HepG2 (cell line): ENCODE measurements around the gene CAMKMT. TPM values are rescaled to one million over a fixed set of nuclear protein-coding genes. Genes with fewer than 3 reads are reported as not detected.
A peak's percentile ranks its signal among the peaks of the same experiment; 100 is the strongest.

Source experiments
- ATAC-seq: fragments of 200-7000 bp; cut with Tn5 transposase; 3 replicates; pipeline ENCODE4 v1.9.1; 2020; ENCODE audit warnings: mild to moderate bottlenecking, moderate library complexity
- BruUV-seq: library from RNA; stranded (reverse); fragments of 400-500 nt; replicated peaks from 2 replicates; lab custom pipeline; 2021; lab: Mats Ljungman, UMichigan
- CTCF ChIA-PET: fragments of 300-600 bp; formaldehyde crosslinking; extraction: SDS; loops from one replicate; lab custom pipeline; 2021; ENCODE audit warnings: low total read pairs, inconsistent platforms, low intra/inter-chr PET ratio; lab: Yijun Ruan, JAX
- POLR2A ChIA-PET: fragments of 350-600 bp; sonication (Branson Sonifier 250); formaldehyde crosslinking; loops from one replicate; lab custom pipeline; 2020; ENCODE audit warnings: antibody characterized with exemption, inconsistent platforms; lab: Yijun Ruan, JAX
- DNase-seq: peaks from one replicate; pipeline ENCODE4 v3.0.0-alpha.2; 2015; ENCODE audit warnings: low spot score
- FAIRE-seq: peaks from 3 replicates; lab custom pipeline; 2011; peaks lifted over from hg19 to GRCh38; lab: Jason Lieb, UNC
- H2AFZ ChIP-seq: one replicate; pipeline ENCODE4 v1.6.1; 2011; ENCODE audit warnings: low read length, inconsistent platforms
- H3K27ac ChIP-seq: fragments of 300-600 bp; 3 replicates; pipeline ENCODE4 v1.8.0; 2011; ENCODE audit warnings: mixed run types, mild to moderate bottlenecking, mixed read lengths, low read length, inconsistent platforms; ENCODE audit not compliant: insufficient read depth; ENCODE audit errors: extremely low read length
- H3K27me3 ChIP-seq, 2 experiments: fragments of 200-600 bp in 1 of 2; 2 replicates in 1 of 2; 3 replicates in 1 of 2; pipeline versions ENCODE4 v1.6.0 to v1.8.0; 2011; ENCODE audit warnings: low read length in 2 of 2, mild to moderate bottlenecking in 2 of 2, moderate library complexity in 2 of 2, inconsistent platforms in 1 of 2; ENCODE audit not compliant: insufficient read depth in 2 of 2, control insufficient read depth in 1 of 2
- H3K36me3 ChIP-seq, 2 experiments: fragments of 200-600 bp in 1 of 2; replicated peaks in 1 of 2; 2 replicates in 1 of 2; 3 replicates in 1 of 2; pipeline versions ENCODE4 v1.5.1 to v1.8.0; 2011; ENCODE audit warnings: low read length in 2 of 2, inconsistent platforms in 1 of 2; ENCODE audit not compliant: insufficient read depth in 2 of 2, control insufficient read depth in 1 of 2
- H3K4me1 ChIP-seq: 2 replicates; pipeline ENCODE4 v1.5.1; 2012; ENCODE audit warnings: low read length, inconsistent platforms; ENCODE audit not compliant: insufficient read depth
- H3K4me2 ChIP-seq: 2 replicates; pipeline ENCODE4 v1.6.0; 2011; ENCODE audit warnings: low read depth, low read length, inconsistent platforms
- H3K4me3 ChIP-seq, 3 experiments: fragments of 200-600 bp in 1 of 3; sonication (generic), shearing (Covaris generic) in 1 of 3; replicated peaks in 1 of 3; 2 replicates each; pipeline ENCODE4 v1.5.1; 2011 to 2016; ENCODE audit warnings: low read length in 3 of 3, inconsistent platforms in 2 of 3, low read depth in 2 of 3, mild to moderate bottlenecking in 2 of 3, control low read depth in 1 of 3, mixed read lengths in 1 of 3; ENCODE audit not compliant: insufficient read depth in 1 of 3
- H3K79me2 ChIP-seq: one replicate; pipeline ENCODE4 v1.6.1; 2011; ENCODE audit warnings: low read length, inconsistent platforms; ENCODE audit not compliant: insufficient read depth
- H3K9ac ChIP-seq: 2 replicates; pipeline ENCODE4 v1.6.0; 2011; ENCODE audit warnings: mild to moderate bottlenecking, low read depth, low read length, inconsistent platforms; ENCODE audit not compliant: insufficient read depth
- H3K9me3 ChIP-seq: 2 replicates; pipeline ENCODE4 v1.5.1; 2012; ENCODE audit warnings: mild to moderate bottlenecking, low read length
- H4K20me1 ChIP-seq: 2 replicates; pipeline ENCODE4 v1.6.0; 2011; ENCODE audit warnings: inconsistent platforms, mild to moderate bottlenecking, low read length, moderate library complexity; ENCODE audit not compliant: insufficient read depth
- FOXA3 ChIP-seq: IDR thresholded peaks from 2 replicates; pipeline ENCODE4 v1.6.1; 2016; ENCODE audit warnings: missing genetic modification reagents, missing compliant biosample characterization
- MAFF ChIP-seq: IDR thresholded peaks from 2 replicates; pipeline ENCODE4 v1.6.1; 2011; ENCODE audit warnings: low read depth, low read length, improper control_type of control experiment
- MAFK ChIP-seq, 2 experiments: IDR thresholded peaks in 1 of 2; conservative IDR thresholded peaks in 1 of 2; 2 replicates each; pipeline ENCODE4 v1.6.1; 2011; ENCODE audit warnings: improper control_type of control experiment in 2 of 2, low read length in 2 of 2
- RBM22 ChIP-seq: fragments of 200-400 bp; formaldehyde crosslinking; optimal IDR thresholded peaks from 2 replicates; pipeline ENCODE3; 2017; ENCODE audit warnings: mild to moderate bottlenecking, low read length, moderate library complexity
- whole genome bisulfite sequencing: methylation state at CpG from one replicate; pipeline ENCODE4 v1.1.6; 2017; ENCODE audit warnings: low lambda C conversion rate; 5-methylcytosine and 5-hydroxymethylcytosine counted together
- in situ Hi-C: cut with HindIII; loops from 2 replicates; pipeline ENCODE4 v1.10.0; 2017; ENCODE audit warnings: low pct_unique_long_range_greater_than_20kb; ENCODE audit not compliant: extremely low pct_ligation_motif_present
- intact Hi-C: fragments of 100-400 bp; cut with micrococcal nuclease; formaldehyde crosslinking; loops from one replicate; pipeline ENCODE4 v1.10.0; 2022; ENCODE audit not compliant: unreplicated experiment
- polyA plus RNA-seq, 8 experiments: library from polyadenylated mRNA; depleted of rRNA in 3 of 8; stranded (reverse) in 7 of 8; unstranded in 1 of 8; fragments of >200 nt; fragmentation: Illumina TruSeq in 4 of 8; extraction: Trizol in 4 of 8; gene quantifications; 2 replicates each; pipeline versions ENCODE4 v1.2.1 to v1.2.3, GENCODE V29; 2011 to 2016; ENCODE audit warnings: low read depth in 4 of 8, missing spikeins in 1 of 8, mixed read lengths in 1 of 8; ENCODE audit not compliant: insufficient read depth in 1 of 8
- total RNA-seq, 5 experiments: library from RNA; depleted of rRNA; stranded (reverse); fragments of >200 nt; fragmentation: Illumina TruSeq; extraction: Trizol; gene quantifications; 2 replicates each; pipeline ENCODE4 v1.2.3, GENCODE V29; 2016; ENCODE audit warnings: low read depth in 1 of 5
- TF ChIP-seq, protein P1 (sequence below): sonication (generic); formaldehyde crosslinking; IDR thresholded peaks from 2 replicates; pipeline ENCODE4 v1.5.0; 2020; ENCODE audit warnings: missing genetic modification reagents
- TF ChIP-seq, protein P2 (sequence below): sonication (generic); IDR thresholded peaks from 2 replicates; pipeline ENCODE4 v1.6.1; 2016; ENCODE audit warnings: low read depth, borderline replicate concordance

The CAMKMT gene
- total and polyA plus RNA-seq, 2 of the 13 experiments (the other 11 are each of a cell fraction or from before 2014, with no cell fraction given): 6.9 to 20.8 TPM

DNA sequence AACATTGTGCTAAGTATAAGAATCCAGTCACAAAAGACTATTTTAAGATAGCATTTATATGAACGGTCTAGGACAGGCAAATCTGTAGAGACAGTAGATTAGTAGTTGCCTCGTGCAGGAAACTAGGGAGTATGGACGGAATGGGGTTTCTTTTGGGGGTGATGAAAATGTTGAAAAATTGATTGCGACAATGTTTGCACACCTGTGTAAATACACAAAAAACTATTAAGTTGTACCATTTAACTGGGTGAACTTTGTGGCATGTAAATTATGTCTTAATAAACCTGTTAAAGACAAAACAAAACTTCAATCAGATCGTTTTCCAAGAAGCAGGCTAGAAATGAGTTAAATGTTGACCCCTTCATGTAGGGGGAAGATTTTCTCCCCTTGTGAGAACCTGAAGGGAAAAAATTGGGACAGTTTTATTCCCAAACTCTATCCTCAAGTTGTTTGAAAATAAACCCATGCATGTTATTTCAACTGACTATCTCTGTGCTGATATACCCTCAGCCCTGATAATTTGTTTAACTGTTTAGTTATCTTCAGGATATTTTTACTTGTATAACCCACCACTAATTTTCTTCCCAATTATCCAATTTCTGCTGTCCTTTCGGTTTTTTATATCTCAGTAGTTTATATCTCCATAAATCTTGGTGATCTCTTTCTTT, 87.2 kb downstream of the CAMKMT start:
- Histone ChIP-seq H3K36me3 (no peaks in the 10 kb centered on the region), H4K20me1 (no peaks in the 10 kb centered on the region), H3K4me2 (no peak overlapping the region), H3K9me3 (no peaks in the 10 kb centered on the region), H3K4me1 (peaks cover 12% of the 10 kb centered on the region), H3K9ac (no peak overlapping the region), H3K4me3 (no peak overlapping the region), H3K27ac (no peak overlapping the region), H2AFZ (no peak overlapping the region), H3K27me3 (no peaks in the 10 kb centered on the region), H3K79me2 (no peaks in the 10 kb centered on the region)
- CTCF ChIA-PET: no interaction called here
- in situ Hi-C loops: no loop called here
- 76% methylated on average over 6 of the region's 6 CpGs for WGBS
- POLR2A ChIA-PET: no interaction called here
- no TSS peak for BruUV-seq
- no peak for ATAC-seq
- no peak for DNase-seq
- intact Hi-C loops: no loop called here
- TF ChIP-seq, protein P1, sequence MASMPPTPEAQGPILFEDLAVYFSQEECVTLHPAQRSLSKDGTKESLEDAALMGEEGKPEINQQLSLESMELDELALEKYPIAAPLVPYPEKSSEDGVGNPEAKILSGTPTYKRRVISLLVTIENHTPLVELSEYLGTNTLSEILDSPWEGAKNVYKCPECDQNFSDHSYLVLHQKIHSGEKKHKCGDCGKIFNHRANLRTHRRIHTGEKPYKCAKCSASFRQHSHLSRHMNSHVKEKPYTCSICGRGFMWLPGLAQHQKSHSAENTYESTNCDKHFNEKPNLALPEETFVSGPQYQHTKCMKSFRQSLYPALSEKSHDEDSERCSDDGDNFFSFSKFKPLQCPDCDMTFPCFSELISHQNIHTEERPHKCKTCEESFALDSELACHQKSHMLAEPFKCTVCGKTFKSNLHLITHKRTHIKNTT: no peak
- 0 out of 2 replicates have a peak, but pooled peaks have one; percentile 9 for TF ChIP-seq FOXA3 (CRISPR knock-in tag)
- TF ChIP-seq, protein P2, sequence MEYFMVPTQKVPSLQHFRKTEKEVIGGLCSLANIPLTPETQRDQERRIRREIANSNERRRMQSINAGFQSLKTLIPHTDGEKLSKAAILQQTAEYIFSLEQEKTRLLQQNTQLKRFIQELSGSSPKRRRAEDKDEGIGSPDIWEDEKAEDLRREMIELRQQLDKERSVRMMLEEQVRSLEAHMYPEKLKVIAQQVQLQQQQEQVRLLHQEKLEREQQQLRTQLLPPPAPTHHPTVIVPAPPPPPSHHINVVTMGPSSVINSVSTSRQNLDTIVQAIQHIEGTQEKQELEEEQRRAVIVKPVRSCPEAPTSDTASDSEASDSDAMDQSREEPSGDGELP: peak; percentile 39; the same call in 1 of the 2 replicates
- FAIRE-seq: peak; percentile 15

DNA sequence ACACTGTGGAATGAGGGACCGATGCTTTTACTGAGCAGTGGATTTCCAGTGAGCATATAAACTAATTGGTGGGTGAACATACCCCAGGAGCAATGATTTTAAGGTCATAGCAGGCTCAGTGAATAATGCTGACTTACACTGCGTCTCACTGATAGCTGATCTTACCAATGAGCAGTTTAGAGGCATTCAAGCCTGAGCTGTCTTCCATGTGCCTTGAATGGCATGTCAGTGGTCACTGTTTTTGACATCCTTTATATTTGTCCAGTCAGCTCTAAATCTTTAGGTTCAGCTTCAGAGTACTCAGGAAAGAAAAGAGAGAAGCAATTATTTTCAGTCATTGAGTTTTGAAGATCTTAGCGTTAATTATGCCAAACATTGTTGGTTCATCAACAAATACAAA, 88.3 kb downstream of the CAMKMT start:
- BruUV-seq: no TSS peak
- H3K9me3 ChIP-seq: no peaks in the 10 kb centered on the region
- no peaks in the 10 kb centered on the region for H3K79me2 ChIP-seq
- intact Hi-C loops: no loop called here
- no peaks in the 10 kb centered on the region for H3K27me3 ChIP-seq
- TF ChIP-seq RBM22: no peak
- TF ChIP-seq MAFK (conservative IDR thresholded peaks at IDR 0.05 in 1 of 2, IDR thresholded peaks at IDR 0.05 in 1 of 2; ENCODE audit: low read length in 2 of 2): peak; percentile 78 to 79
- peak; percentile 79 for TF ChIP-seq MAFF
- POLR2A ChIA-PET: no interaction called here
- no peak overlapping the region for H3K4me2 ChIP-seq
- no peak overlapping the region for H3K27ac ChIP-seq
- peaks cover 17% of the 10 kb centered on the region for H3K4me1 ChIP-seq
- CTCF ChIA-PET: no interaction called here
- H3K4me3 ChIP-seq: no peak overlapping the region
- no peaks in the 10 kb centered on the region for H4K20me1 ChIP-seq
- in situ Hi-C loops: no loop called here
- H3K36me3 ChIP-seq: no peaks in the 10 kb centered on the region
- FAIRE-seq (peak; percentile 47), DNase-seq (no peak), ATAC-seq (no peak)
- H2AFZ ChIP-seq: no peak overlapping the region
- WGBS: 94% methylated on average over 3 of the region's 3 CpGs
- H3K9ac ChIP-seq: no peak overlapping the region
